Measurements from ENCODE around the gene LKAAEAR1.

LKAAEAR1 gene

GRCh38 chr20:64067733-64068307, 16.4 kb downstream of the LKAAEAR1 start:
- TF ChIP-seq FOXP2 (optimal IDR thresholded peaks at IDR 0.05; ENCODE audit: borderline replicate concordance, extremely low read depth, extremely low read length, insufficient read depth) (no peak), TAF1 (IDR thresholded peaks at IDR 0.05; ENCODE audit: borderline replicate concordance, insufficient read depth, low read length) (no peak), SIN3A (IDR thresholded peaks at IDR 0.05; ENCODE audit: borderline replicate concordance, insufficient read depth, low read length) (no peak), POLR2AphosphoS5 (IDR thresholded peaks at IDR 0.05; ENCODE audit: low read depth, low read length) (no peak), REST (IDR thresholded peaks at IDR 0.05; ENCODE audit: insufficient read depth in 1 of 2, low read depth in 2 of 2, low read length in 2 of 2) (no peak)

GRCh38 chr20:64067005-64067632, 17.1 kb downstream of the LKAAEAR1 start:
- TF ChIP-seq POLR2AphosphoS5 (IDR thresholded peaks at IDR 0.05; ENCODE audit: low read depth, low read length) (no peak), TAF1 (IDR thresholded peaks at IDR 0.05; ENCODE audit: borderline replicate concordance, insufficient read depth, low read length) (no peak), SIN3A (IDR thresholded peaks at IDR 0.05; ENCODE audit: borderline replicate concordance, insufficient read depth, low read length) (no peak), REST (IDR thresholded peaks at IDR 0.05; ENCODE audit: insufficient read depth in 1 of 2, low read depth in 2 of 2, low read length in 2 of 2) (no peak), FOXP2 (optimal IDR thresholded peaks at IDR 0.05; ENCODE audit: borderline replicate concordance, extremely low read depth, extremely low read length, insufficient read depth) (no peak)

GRCh38 chr20:64065974-64066343, 18.2 kb downstream of the LKAAEAR1 start:
- TF ChIP-seq REST (IDR thresholded peaks at IDR 0.05; ENCODE audit: insufficient read depth in 1 of 2, low read depth in 2 of 2, low read length in 2 of 2) (no peak), TAF1 (IDR thresholded peaks at IDR 0.05; ENCODE audit: borderline replicate concordance, insufficient read depth, low read length) (no peak), FOXP2 (optimal IDR thresholded peaks at IDR 0.05; ENCODE audit: borderline replicate concordance, extremely low read depth, extremely low read length, insufficient read depth) (no peak), SIN3A (IDR thresholded peaks at IDR 0.05; ENCODE audit: borderline replicate concordance, insufficient read depth, low read length) (no peak), POLR2AphosphoS5 (IDR thresholded peaks at IDR 0.05; ENCODE audit: low read depth, low read length) (no peak)

- TF ChIP-seq POLR2AphosphoS5 (IDR thresholded peaks at IDR 0.05; ENCODE audit: low read depth, low read length) (no peak), REST (IDR thresholded peaks at IDR 0.05; ENCODE audit: insufficient read depth in 1 of 2, low read depth in 2 of 2, low read length in 2 of 2) (no peak), SIN3A (IDR thresholded peaks at IDR 0.05; ENCODE audit: borderline replicate concordance, insufficient read depth, low read length) (no peak), TAF1 (IDR thresholded peaks at IDR 0.05; ENCODE audit: borderline replicate concordance, insufficient read depth, low read length) (no peak), FOXP2 (optimal IDR thresholded peaks at IDR 0.05; ENCODE audit: borderline replicate concordance, extremely low read depth, extremely low read length, insufficient read depth) (no peak)
Observed at GRCh38 chr20:64065062-64065973, 18.9 kb downstream of the LKAAEAR1 start.

Measured in PFSK-1 (cell line).